HG03097 (cell line): ENCODE results near the gene GPI.
"Not testable (repeated sequence)": the region's sequence is repeated elsewhere in the genome, so short reads cannot be mapped to it uniquely, and the experiment has no call there.

Source experiments
- ATAC-seq: cut with Tn5 transposase; IDR thresholded peaks from one replicate; pipeline ENCODE4 v1.9.1; 2021; ENCODE audit not compliant: unreplicated experiment, low FRiP score

GPI gene

GRCh38 chr19:34366738-34367623 is 2.0 kb downstream of the GPI start:
- no peak for ATAC-seq

DNA sequence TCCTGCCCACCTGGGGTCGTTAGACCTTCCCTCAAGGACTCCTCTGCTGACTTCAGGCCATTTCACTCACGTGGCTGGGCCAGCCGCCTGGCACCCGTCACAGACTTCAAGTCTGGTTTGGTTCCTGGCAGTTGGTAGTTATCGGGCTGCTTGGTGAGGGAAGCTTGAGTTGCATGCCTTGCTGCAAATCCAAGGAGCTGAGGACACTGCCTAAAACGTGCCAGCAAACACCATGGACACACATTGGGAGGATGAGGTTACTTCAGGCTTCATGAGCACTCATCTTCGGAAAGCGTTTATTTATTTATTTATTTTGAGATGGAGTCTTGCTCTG is 2.6 kb downstream of the GPI start:
- ATAC-seq = no peak

GRCh38 chr19:34368338-34368737 is 3.3 kb downstream of the GPI start:
- no peak for ATAC-seq

GRCh38 chr19:34369166-34369565 is 4.2 kb downstream of the GPI start:
- ATAC-seq = not testable (repeated sequence)

- ATAC-seq = no peak
Observed at GRCh38 chr19:34370117-34370516, 5.1 kb downstream of the GPI start.

DNA sequence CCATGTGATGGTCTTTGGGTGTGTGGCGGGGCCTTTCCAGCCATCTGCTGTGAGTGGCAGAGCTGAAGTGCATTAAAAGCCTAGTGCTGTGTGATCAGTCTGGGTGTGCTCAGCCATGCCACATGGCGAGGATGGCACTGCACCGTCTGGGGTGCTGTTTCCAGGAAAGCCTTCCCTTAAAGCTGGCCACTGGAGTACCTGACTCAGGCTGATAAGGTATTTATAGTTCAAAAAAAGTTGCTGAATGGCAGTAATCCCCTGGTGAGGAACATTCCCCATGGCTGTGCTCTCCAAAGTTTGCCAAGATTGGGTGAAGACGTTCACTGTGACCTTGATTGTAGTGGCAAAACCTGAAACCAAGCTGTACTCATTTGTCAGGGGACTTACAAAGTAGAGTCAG is 6.0 kb downstream of the GPI start:
- no peak for ATAC-seq

GRCh38 chr19:34373601-34374288 is 8.7 kb downstream of the GPI start:
- no peak for ATAC-seq

DNA sequence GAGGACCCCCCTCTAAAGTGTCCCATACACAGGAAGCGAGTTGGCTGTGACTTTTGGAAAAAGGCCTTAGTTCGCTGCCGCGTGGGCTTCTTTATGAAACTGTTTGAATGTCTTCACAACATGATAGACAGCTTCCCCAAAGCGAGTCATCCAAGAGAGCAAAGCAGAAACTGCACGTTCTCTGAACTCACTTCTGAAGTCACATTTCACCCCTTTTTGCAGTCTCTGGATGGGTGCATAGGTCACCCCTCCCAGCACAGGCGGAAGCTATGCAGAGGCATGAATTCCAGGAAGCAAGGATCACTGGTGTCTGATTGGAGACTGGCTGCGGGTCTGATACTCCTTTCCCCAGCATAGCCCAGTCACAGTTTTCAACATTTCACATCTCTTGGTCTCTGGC is 10.6 kb downstream of the GPI start:
- no peak for ATAC-seq

GRCh38 chr19:34380639-34381241 is 15.7 kb downstream of the GPI start:
- no peak for ATAC-seq

GRCh38 chr19:34381399-34382251 is 16.6 kb downstream of the GPI start:
- ATAC-seq = no peak

GRCh38 chr19:34382471-34382870 is 17.5 kb downstream of the GPI start:
- ATAC-seq = no peak

GRCh38 chr19:34383599-34383998 is 18.6 kb downstream of the GPI start:
- no peak for ATAC-seq

DNA sequence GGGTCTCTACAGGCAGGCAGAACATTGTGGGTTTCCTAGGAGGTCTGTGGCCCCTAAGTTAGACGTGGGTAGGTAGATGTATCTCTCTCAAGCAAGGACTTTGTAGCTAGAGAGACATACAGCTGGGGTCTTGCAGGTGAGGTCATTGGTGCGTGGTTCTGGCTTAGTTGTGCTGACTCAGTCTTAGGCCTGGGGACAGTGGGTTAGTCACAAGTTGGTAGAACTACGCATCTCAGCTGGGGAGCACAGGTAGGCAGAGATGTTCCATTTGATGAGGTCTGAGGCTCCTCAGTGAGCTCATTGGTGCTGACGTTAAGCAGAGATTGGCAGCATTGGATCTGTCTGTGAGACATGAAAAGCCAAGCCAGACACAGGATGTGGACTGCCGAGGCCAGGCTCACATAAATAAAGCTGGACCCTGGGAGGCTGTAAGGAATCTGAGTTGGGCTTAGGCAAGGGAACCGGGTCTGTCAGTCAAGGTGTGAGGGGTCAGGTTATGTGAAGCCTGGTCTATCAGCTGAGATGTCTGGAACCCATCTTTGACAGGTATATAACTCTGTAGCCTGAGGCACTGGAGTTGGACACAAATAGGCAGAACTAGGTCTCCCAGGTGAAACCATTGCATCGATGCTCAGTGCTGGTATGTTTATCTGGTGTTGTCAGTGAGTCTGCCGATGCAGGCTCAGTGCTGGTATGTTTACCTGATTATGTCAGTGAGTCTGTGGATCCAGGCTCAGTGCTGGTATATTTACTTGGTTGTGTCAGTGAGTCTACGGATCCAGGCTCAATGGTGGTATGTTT is 21.8 kb downstream of the GPI start:
- no peak for ATAC-seq

DNA sequence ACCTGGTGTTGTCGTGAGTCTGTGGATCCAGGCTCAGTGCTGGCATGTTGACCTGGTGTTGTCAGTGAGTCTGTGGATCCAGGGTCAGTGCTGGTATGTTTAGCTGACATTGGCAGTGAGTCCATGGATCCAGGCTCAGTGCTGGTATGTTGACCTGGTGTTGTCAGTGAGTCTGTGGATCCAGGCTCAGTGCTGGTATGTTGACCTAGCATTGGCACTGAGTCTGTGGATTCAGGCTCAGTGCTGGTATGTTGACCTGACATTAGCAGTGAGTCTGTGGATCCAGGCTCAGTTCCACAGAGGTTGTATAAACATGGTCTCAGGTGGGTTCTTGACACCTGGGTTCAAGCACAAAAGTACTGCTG is 22.4 kb downstream of the GPI start:
- ATAC-seq = no peak

DNA sequence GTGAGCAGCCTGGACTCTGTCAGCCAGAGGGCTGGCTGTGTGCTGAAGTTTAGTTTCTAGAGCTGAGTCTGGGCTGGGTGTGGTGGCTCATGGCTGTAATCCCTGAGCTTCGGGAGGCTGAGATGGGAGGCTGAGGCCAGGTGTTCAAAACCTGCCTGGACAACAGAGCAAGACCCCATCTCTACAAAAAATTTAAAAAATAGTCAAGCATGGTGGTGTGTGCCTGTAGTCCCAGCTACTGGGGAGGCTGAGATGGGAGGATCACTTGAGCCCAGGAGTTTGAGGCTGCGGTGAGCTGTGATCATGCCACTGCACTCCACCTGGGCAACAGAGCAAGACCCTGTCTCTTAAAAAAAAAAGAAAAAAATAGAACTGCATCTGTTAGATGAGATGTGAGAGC is 23.7 kb downstream of the GPI start:
- ATAC-seq = not testable (repeated sequence)

GRCh38 chr19:34391813-34392212 is 26.8 kb downstream of the GPI start:
- ATAC-seq = no peak

- ATAC-seq = no peak
Observed at GRCh38 chr19:34393031-34393430, 28.0 kb downstream of the GPI start.

DNA sequence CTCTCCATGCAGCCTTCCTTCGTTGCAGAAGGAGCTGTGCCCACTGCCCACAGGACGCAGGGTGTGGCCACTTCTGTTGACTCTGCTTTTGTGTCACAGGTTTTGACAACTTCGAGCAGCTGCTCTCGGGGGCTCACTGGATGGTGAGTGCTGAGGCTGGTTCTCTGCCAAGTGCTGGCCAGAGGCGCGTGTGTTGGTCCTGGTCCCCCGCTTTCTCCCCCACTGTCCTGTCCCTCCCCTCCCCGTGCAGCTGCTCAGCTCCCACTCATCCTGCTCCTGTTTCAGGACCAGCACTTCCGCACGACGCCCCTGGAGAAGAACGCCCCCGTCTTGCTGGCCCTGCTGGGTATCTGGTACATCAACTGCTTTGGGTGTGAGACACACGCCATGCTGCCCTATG is 28.6 kb downstream of the GPI start:
- ATAC-seq = no peak

- ATAC-seq = no peak
Observed at GRCh38 chr19:34397853-34398252, 32.9 kb downstream of the GPI start.

- ATAC-seq = no peak
Observed at GRCh38 chr19:34399886-34400285, 34.9 kb downstream of the GPI start.
